ENCODE results near the gene IRF4. TPM values are rescaled to one million over a fixed set of nuclear protein-coding genes. Genes with fewer than 3 reads are reported as not detected.
A peak's percentile ranks its signal among the peaks of the same experiment; 100 is the strongest.
"Not testable (repeated sequence)": the region's sequence is repeated elsewhere in the genome, so short reads cannot be mapped to it uniquely, and the experiment has no call there.

Gene IRF4
- total RNA-seq, 1 experiment from 2014 or later = 0.10 TPM

DNA sequence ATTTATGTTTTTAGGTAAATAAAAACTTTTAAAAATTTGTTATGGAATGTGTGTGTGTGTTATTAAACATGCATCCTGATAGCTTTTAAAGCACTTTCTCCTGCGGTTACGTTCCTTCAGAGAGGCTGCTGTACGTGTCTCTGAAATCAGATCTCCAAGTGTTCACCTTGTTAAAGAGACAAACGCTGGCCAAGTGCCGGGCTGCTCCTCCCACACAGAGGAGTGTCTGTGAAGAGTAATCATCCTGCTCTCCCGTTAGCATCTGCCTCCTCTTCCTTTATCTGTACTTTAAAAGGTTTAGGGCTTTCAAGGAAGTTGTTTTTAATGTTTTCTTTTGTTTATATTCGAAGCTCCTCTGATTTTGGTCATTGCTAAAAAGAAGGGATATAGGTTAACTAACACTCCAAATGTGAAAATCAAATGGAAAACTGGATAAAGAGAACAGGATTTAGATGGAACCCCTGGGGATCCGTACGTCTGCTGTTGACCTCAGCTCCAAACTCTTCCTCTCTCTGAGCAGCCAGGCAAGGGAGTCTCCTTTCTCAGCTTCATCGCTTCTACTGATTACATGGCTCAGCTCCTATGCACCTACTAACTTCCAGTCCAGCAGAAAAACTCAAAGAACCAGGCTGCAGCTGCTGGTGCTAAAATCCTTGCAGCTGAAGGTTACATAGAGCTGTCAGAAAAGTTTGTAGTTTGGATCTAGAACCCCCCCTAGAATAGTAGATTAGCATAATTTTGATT lies 20.0 kb downstream of the IRF4 start:
- DNase-seq (ENCODE audit: low read depth) = no peak

- DNase-seq (ENCODE audit: low read depth) = no peak
Measured at GRCh38 chr6:412146-412886, 20.8 kb downstream of the IRF4 start.

GRCh38 chr6:414447-414846 lies 22.9 kb downstream of the IRF4 start:
- DNase-seq (ENCODE audit: low read depth) = no peak

DNA sequence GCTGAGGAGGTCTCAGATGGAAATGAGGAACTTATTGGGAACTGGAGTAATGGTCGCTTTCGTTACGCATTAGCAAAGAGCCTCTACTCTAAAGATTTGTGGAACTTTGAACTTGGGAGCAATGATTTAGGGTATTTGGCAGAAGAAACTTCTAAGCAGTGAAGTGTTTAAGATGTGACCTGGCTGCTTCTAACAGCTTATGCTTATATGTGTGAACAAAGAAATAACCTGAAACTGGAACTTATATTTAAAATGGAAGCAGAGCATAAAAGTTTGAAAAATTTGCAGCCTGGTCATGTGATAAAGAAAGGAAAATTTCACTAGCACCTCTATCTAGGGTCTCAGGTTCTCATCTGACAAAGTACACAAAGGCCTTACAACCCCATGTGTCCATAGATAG lies 23.5 kb downstream of the IRF4 start:
- no peak for DNase-seq (ENCODE audit: low read depth)

GRCh38 chr6:421211-421610 lies 29.7 kb downstream of the IRF4 start:
- DNase-seq (ENCODE audit: low read depth) = no peak

- peak; percentile 93 for DNase-seq (ENCODE audit: low read depth)
Measured at GRCh38 chr6:422433-423054, 31.0 kb downstream of the IRF4 start.

- no peak for DNase-seq (ENCODE audit: low read depth)
Measured at GRCh38 chr6:423055-423798, 31.7 kb downstream of the IRF4 start.

GRCh38 chr6:423799-424345 lies 32.3 kb downstream of the IRF4 start:
- DNase-seq (ENCODE audit: low read depth) = no peak

GRCh38 chr6:424741-425417 lies 33.3 kb downstream of the IRF4 start:
- DNase-seq (ENCODE audit: low read depth) = no peak

DNA sequence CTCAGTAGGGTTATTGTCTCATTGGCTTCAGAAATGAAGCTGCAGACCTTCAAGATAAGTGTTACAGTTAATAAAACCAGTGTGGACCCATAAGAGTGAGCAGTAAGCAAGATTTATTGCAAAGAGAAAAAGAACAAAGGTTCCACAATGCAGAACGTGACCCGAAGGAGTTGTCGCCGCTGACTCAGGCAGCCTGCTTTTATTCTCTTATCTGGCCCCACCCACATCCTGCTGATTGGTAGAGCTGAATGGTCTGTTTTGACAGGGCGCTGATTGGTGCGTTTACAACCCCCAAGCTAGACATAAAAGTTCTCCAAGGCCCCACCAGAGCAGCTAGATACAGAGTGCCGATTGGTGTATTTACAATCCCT lies 33.9 kb downstream of the IRF4 start:
- DNase-seq (ENCODE audit: low read depth) = not testable (repeated sequence)

GRCh38 chr6:426198-426738 lies 34.7 kb downstream of the IRF4 start:
- not testable (repeated sequence) for DNase-seq (ENCODE audit: low read depth)

DNA sequence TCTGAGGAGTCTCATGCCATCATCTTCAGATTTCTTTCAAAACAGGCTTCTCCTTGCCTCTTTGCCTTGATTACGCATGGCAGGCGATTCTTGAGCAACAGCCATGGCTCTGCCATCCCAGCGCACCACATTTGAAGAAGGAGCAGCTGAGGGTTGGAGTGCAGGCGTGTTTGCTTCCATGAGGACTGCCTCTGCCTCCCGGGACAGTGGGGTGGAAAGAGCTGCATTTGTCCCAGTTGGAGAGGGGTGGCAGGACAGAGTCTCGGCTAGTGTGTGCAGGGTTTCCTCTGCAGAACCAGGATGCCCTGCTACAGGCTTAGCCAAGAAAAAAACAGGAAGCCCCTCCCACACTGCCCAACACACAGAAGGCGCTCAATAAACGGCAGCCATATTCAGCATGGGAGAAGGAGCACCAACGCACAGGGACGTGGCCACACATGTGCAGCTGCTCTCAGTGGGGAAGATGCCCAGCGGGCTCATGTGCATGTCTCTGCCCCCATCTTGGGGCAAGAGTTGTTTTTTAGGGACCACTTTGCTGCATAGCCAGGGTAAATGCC lies 36.6 kb downstream of the IRF4 start:
- DNase-seq (ENCODE audit: low read depth) = no peak

DNA sequence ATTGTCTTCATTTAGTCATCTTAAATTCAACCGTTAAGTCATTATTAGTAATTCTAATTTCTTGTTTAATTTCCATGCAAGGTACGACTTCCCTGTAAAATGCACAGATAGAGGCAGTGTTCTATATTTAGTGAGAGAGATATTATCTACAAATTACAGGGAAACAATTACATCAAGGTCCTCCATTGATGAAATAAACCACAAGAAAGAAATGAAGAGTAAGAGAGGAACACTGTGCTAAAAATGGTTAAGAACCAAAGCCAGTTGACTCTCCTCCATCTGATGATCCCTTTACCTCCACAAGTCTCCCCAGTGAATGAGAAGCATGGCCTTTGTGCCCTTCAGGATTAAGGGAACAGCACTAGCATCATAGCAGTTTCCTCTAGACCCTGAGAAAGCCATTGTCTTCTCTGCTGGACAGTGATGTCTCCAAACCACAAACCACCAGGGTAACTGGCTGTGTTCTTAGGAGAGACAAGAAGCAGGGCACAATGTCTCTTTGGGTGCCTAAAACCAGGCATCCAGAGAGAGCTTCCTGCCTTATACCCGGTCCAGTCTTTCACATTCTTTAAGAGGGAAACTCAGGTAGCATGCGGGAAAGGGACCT lies 38.1 kb downstream of the IRF4 start:
- no peak for DNase-seq (ENCODE audit: low read depth)

DNA sequence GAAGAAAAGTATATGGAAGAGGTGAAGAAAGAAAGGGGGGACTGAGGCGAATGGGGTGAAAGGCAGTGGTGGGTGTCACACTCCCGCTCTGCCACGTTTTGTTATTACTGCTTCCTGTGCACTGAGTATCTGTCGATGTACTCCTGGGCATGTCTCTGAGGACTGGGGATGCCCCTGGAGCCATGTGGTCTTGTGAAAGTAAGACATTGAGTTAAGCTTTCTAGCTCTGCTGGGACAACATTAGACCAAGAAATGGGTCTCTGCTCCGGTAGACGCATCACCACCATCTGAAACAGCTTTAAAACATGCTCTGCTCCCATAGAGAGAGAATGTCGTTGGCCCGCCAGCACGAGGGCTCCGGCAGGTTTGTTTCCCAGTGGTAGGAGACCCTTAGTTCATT lies 40.0 kb downstream of the IRF4 start:
- no peak for DNase-seq (ENCODE audit: low read depth)

- DNase-seq (ENCODE audit: low read depth) = peak; percentile 13
Measured at GRCh38 chr6:431986-432385, 40.4 kb downstream of the IRF4 start.

GRCh38 chr6:434051-434705 lies 42.6 kb downstream of the IRF4 start:
- no peak for DNase-seq (ENCODE audit: low read depth)

GRCh38 chr6:435441-436307 lies 44.1 kb downstream of the IRF4 start:
- no peak for DNase-seq (ENCODE audit: low read depth)

DNA sequence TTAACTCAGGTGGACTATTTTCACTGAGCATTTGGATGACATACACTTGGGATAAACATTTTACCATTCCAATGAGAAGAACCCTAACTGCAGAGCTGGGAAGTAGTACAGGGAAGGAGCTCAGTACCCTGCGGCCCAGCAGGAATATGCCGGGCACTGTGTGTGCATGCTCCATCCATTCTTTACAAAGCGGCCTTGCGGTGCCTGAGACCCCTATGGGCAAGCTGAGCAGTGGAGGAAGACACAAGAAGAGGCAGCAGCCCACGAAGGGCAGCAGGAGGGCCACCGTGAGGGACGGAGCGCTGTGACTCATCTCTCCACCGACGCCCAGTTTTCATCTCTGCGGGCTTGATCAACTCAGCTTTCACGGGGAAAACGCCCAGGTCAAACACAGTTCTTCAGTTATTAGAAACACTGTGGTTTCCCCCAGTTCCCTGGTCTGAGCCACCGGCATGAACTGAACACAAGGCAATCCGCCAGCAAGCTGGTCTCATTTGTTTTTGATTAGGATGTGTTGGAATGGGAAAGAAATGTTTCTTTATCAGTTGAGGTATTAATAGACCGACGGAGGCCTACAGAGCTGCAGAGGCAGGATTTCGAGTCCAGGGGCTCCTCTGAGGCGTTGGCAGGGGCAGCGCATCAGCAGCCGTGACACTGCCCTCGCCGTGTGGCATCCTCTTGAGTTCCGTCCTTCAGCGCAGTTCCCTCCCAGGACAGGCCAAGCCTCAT lies 44.9 kb downstream of the IRF4 start:
- peak; percentile 55 for DNase-seq (ENCODE audit: low read depth)

Measured in HT1080 (cell line).